Upper lobe of left lung (tissue), 4 donors: Measurements from ENCODE around the gene FTO.

Experiments
- EP300 ChIP-seq, 4 donors: sonication (generic); formaldehyde crosslinking; IDR thresholded peaks; one replicate each; pipeline ENCODE4 v1.5.1; 2017; ENCODE audit warnings: antibody characterized with exemption in 4 of 4, control low read depth in 2 of 4
- POLR2AphosphoS5 ChIP-seq, 2 donors: sonication (generic); formaldehyde crosslinking; IDR thresholded peaks; one replicate each; pipeline ENCODE4 v1.5.1; 2017; ENCODE audit warnings: antibody characterized with exemption in 2 of 2
- TF ChIP-seq, protein P1 (sequence below), 6 experiments: fragments of 450-650 bp in 4 of 6; fragments of 200-600 bp in 2 of 6; sonication (generic) in 2 of 6; IDR thresholded peaks; one replicate each; pipeline ENCODE4 v1.5.1; 2016 to 2019; ENCODE audit warnings: antibody characterized with exemption in 6 of 6

DNA sequence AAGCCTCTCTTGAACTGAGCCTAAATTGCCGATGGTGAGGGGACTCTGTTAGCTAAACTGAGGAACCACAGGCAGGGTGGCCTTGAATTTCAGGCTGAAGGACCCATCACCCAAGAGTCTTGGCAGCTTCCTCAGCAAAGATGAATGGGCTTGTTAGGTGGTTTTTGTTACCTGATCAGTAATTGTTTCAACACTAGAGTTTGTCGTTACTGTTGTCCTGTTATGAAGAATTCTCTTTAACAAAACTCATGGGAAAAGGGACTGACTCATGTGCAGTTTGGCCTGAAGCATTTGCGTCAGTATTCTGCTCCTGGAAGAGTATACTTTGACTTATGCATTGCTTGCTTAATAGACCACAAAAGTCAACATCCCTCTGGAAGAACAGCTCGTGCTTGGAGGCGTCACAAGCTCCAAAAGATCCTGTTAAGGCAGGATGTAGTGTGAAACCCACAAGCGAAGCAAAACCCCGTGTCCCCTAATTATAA, 376.6 kb downstream of the FTO start:
- TF ChIP-seq, protein P1, sequence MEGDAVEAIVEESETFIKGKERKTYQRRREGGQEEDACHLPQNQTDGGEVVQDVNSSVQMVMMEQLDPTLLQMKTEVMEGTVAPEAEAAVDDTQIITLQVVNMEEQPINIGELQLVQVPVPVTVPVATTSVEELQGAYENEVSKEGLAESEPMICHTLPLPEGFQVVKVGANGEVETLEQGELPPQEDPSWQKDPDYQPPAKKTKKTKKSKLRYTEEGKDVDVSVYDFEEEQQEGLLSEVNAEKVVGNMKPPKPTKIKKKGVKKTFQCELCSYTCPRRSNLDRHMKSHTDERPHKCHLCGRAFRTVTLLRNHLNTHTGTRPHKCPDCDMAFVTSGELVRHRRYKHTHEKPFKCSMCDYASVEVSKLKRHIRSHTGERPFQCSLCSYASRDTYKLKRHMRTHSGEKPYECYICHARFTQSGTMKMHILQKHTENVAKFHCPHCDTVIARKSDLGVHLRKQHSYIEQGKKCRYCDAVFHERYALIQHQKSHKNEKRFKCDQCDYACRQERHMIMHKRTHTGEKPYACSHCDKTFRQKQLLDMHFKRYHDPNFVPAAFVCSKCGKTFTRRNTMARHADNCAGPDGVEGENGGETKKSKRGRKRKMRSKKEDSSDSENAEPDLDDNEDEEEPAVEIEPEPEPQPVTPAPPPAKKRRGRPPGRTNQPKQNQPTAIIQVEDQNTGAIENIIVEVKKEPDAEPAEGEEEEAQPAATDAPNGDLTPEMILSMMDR (IDR thresholded peaks at IDR 0.05) = no peak
- no peak for TF ChIP-seq POLR2AphosphoS5 (IDR thresholded peaks at IDR 0.05)
- no peak for TF ChIP-seq EP300 (IDR thresholded peaks at IDR 0.05)
